ENCODE measurements around the gene ZNF574. TPM values are rescaled to one million over a fixed set of nuclear protein-coding genes. Genes with fewer than 3 reads are reported as not detected.
A peak's percentile ranks its signal among the peaks of the same experiment; 100 is the strongest.

ZNF574 gene
- total and polyA plus RNA-seq, 2 donors (not counting 3 experiments of a cell fraction or from before 2014, with no cell fraction given) = 13.6 to 15.3 TPM

DNA sequence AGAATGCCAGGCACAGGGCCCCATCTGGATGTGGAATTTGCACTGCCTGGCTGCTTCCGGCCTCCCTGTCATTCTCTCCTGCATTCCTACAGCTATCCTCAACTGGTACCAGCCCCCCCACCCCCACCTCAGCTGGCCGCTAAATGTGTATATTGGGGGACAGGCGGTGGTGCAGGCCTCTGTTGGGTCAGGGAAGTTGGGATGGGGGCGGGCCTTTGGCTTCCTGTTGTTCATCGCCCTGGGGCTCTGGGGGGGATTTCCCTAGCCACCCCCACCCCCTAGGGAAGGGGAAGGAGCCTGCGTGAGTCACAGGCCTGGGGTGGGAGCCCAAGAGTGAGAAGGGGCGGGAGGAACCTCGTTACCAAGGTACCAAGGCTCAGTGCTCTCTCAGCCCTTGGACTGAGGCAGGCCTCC lies 45.7 kb downstream of the ZNF574 start:
- Histone ChIP-seq H3K79me2 (ENCODE audit: control insufficient read depth, insufficient read depth, low read length) (no peaks in the 10 kb centered on the region), H3K9me3 (replicated peaks; ENCODE audit: control insufficient read depth, insufficient read depth, low read length) (no peaks in the 10 kb centered on the region), H3K4me1 (ENCODE audit: control insufficient read depth, extremely low read depth, insufficient read depth, low read length) (peaks cover 21% of the 10 kb centered on the region), H3K9ac (replicated peaks; ENCODE audit: extremely low read depth, insufficient read depth, low read length) (peak overlapping the region; percentile 21), H3K36me3 (ENCODE audit: control insufficient read depth in 2 of 2, extremely low read depth in 1 of 2, insufficient read depth in 2 of 2, low read length in 2 of 2) (peaks cover 0 to 2% of the 10 kb centered on the region in 2 experiments), H2AFZ (ENCODE audit: low read depth, low read length) (peak overlapping the region; percentile 46), H3K4me2 (ENCODE audit: insufficient read depth, low read length) (peak overlapping the region; percentile 28), H3K27ac (ENCODE audit: insufficient read depth, low read depth, low read length) (peak overlapping the region; percentile 86), H3K4me3 (replicated peaks in 1 of 3; ENCODE audit: insufficient read depth in 1 of 3, low read depth in 1 of 3, low read length in 3 of 3) (no peak overlapping the region), H3K9me1 (replicated peaks; ENCODE audit: control insufficient read depth, extremely low read depth, insufficient read depth, low read length) (no peaks in the 10 kb centered on the region), H4K20me1 (replicated peaks; ENCODE audit: control insufficient read depth, extremely low read depth, insufficient read depth, low read length) (no peaks in the 10 kb centered on the region), H3K27me3 (ENCODE audit: control insufficient read depth in 2 of 2, insufficient read depth in 2 of 2, low read length in 2 of 2) (no peaks in the 10 kb centered on the region)
- no TSS peak for BruUV-seq (replicated peaks)
- peak; percentile 93 for DNase-seq (ENCODE audit: low read depth, low spot score)
- TF ChIP-seq MYC (IDR thresholded peaks at IDR 0.05; ENCODE audit: low read depth, low read length) (no peak), EZH2 (IDR thresholded peaks at IDR 0.05; ENCODE audit: borderline replicate concordance, low read depth, low read length, severe bottlenecking) (no peak), GATA2 (IDR thresholded peaks at IDR 0.05; ENCODE audit: insufficient read depth, insufficient read length, low read depth, low read length) (no peak), POLR2AphosphoS5 (IDR thresholded peaks at IDR 0.05; ENCODE audit: insufficient read depth, low read depth, low read length) (peak; percentile 64), FOS (IDR thresholded peaks at IDR 0.05; ENCODE audit: borderline replicate concordance, insufficient read depth, low read length) (peak; percentile 90), POLR2A (IDR thresholded peaks at IDR 0.05; ENCODE audit: low read depth, low read length) (peak; percentile 18), JUN (IDR thresholded peaks at IDR 0.05; ENCODE audit: borderline replicate concordance, insufficient read depth, insufficient read length, low read depth) (peak; percentile 38)
- TF ChIP-seq, protein P1, sequence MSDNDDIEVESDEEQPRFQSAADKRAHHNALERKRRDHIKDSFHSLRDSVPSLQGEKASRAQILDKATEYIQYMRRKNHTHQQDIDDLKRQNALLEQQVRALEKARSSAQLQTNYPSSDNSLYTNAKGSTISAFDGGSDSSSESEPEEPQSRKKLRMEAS (IDR thresholded peaks at IDR 0.05; ENCODE audit: insufficient read depth, insufficient read length) = no peak
- TF ChIP-seq, protein P2, sequence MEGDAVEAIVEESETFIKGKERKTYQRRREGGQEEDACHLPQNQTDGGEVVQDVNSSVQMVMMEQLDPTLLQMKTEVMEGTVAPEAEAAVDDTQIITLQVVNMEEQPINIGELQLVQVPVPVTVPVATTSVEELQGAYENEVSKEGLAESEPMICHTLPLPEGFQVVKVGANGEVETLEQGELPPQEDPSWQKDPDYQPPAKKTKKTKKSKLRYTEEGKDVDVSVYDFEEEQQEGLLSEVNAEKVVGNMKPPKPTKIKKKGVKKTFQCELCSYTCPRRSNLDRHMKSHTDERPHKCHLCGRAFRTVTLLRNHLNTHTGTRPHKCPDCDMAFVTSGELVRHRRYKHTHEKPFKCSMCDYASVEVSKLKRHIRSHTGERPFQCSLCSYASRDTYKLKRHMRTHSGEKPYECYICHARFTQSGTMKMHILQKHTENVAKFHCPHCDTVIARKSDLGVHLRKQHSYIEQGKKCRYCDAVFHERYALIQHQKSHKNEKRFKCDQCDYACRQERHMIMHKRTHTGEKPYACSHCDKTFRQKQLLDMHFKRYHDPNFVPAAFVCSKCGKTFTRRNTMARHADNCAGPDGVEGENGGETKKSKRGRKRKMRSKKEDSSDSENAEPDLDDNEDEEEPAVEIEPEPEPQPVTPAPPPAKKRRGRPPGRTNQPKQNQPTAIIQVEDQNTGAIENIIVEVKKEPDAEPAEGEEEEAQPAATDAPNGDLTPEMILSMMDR (IDR thresholded peaks at IDR 0.05; ENCODE audit: extremely low read depth in 1 of 2, insufficient read depth in 1 of 2, low read depth in 1 of 2, low read length in 2 of 2) = no peak
- intact Hi-C loops (cut with micrococcal nuclease) (loop anchor here (1.0 kb wide), 2 partner anchors 8 to 12 kb away; no protein-coding TSS in a partner anchor), dilution Hi-C loops (cut with MboI; ENCODE audit: extremely low pct_ligation_motif_present, low sequenced_read_pairs) (no loop called here)
- ChIA-PET POLR2A (interaction anchor here (1.1 kb wide), 1 partner anchor 13 kb away, joined by 4 read pairs; no protein-coding TSS in a partner anchor), CTCF (interaction anchor here (0.9 to 1.5 kb wide), 2 partner anchors 10 to 13 kb away, joined by 3 to 7 read pairs; no protein-coding TSS in a partner anchor)
- peak; percentile 84 for FAIRE-seq

Measured in endothelial cell of umbilical vein (primary cell).